Psoas muscle (tissue), 8 donors: Measurements from ENCODE around the gene SLC25A3. TPM values are rescaled to one million over a fixed set of nuclear protein-coding genes. Genes with fewer than 3 reads are reported as not detected.

Experiments used
- ATAC-seq, 4 donors: fragments of 200-7000 bp; cut with Tn5 transposase; one replicate each; pipeline ENCODE4 v1.9.1; 2020; ENCODE audit warnings: moderate library complexity in 3 of 4, mild to moderate bottlenecking in 2 of 4
- DNase-seq, 2 donors: peaks; one replicate each; pipeline ENCODE4 v3.0.0-alpha.2; 2020
- H3K27ac ChIP-seq: fragments of 200-600 bp; one replicate; pipeline ENCODE4 v1.8.0; 2022
- H3K27me3 ChIP-seq, 3 donors: fragments of 200-600 bp in 1 of 3; one replicate each; pipeline versions ENCODE4 v1.6.1 to v1.8.0; 2013 to 2022; ENCODE audit warnings: low read length in 2 of 3, mild to moderate bottlenecking in 2 of 3, moderate library complexity in 1 of 3; ENCODE audit not compliant: insufficient read depth in 3 of 3
- H3K36me3 ChIP-seq, 2 donors: fragments of 200-600 bp in 1 of 2; one replicate each; pipeline versions ENCODE4 v1.6.1 to v1.8.0; 2013 to 2022; ENCODE audit warnings: low read depth in 1 of 2, mild to moderate bottlenecking in 1 of 2, moderate library complexity in 1 of 2; ENCODE audit not compliant: insufficient read depth in 1 of 2
- H3K4me1 ChIP-seq: fragments of 200-600 bp; one replicate; pipeline ENCODE4 v1.8.0; 2022
- H3K4me3 ChIP-seq: fragments of 200-600 bp; one replicate; pipeline ENCODE4 v1.8.0; 2022; ENCODE audit warnings: mild to moderate bottlenecking
- H3K9me3 ChIP-seq: fragments of 200-600 bp; one replicate; pipeline ENCODE4 v1.8.0; 2022
- WGBS, 3 donors: extraction: QIAGEN DNeasy Blood & Tissue Kit; methylation state at CpG; one replicate each; pipeline versions ENCODE4 v1.1.6 to v1.1.7; 2013; 5-methylcytosine and 5-hydroxymethylcytosine counted together
- intact Hi-C, 2 donors: fragments of 100-400 bp; cut with DNase I; formaldehyde crosslinking; loops; one replicate each; pipeline versions ENCODE4 v1.11.0 to v1.14.2; 2022
- long read RNA-seq, 2 donors: library from polyadenylated mRNA; unstranded; transcript quantifications; one replicate each; pipeline ENCODE4 v2.0.0, GENCODE V29; 2021
- polyA plus RNA-seq, 3 donors: library from polyadenylated mRNA; stranded (reverse); fragments of 200-250 nt; gene quantifications; one replicate each; pipeline ENCODE4 v1.2.3, GENCODE V29; 2013
- total RNA-seq, 4 donors: library from RNA; stranded (reverse); fragmentation: NEBNext Ultra II Directional in 2 of 4; extraction: Animal tissue kit (Norgen Biotek cat#: 25700) in 2 of 4; gene quantifications; one replicate each; pipeline versions ENCODE4 v1.2.1 to v1.2.4, GENCODE V29; 2021 to 2023
- TF ChIP-seq, protein P1 (sequence below): fragments of 200-600 bp; IDR thresholded peaks from one replicate; pipeline ENCODE4 v1.8.0; 2022; ENCODE audit warnings: antibody characterized with exemption
- donor health status: healthy with polysubstance abuse.
- donor health status: DM: no; HTN: no; CAD: no; lungs with moderate emphysema.
- donor health status: Bipolar disorder and iron deficiency.
- donor health status: healthy.
- donor health status: DM: yes; HTN: yes; CAD: no.
- donor health status: DM: no; HTN: no; CAD: no.
- donor health status: DM: no; HTN: no; CAD: no.
- donor health status: DM: yes; HTN: yes; CAD: no.

The SLC25A3 gene
- total RNA-seq (1,000 to 10,000 TPM in 2 of 4 donors, 100 to 1,000 TPM in 2; 665 to 1,243 (median 857) TPM), polyA plus RNA-seq (1,000 to 10,000 TPM; 1,136 to 2,071 (median 1,328) TPM)
- long read RNA-seq, donor 1, full-length matches to known transcripts: 289 of 325 reads
- long read RNA-seq, donor 1, partial matches to known transcripts: 33 of 325 reads
- long read RNA-seq, donor 1, other reads (novel, unspliced or antisense): 3 of 325 reads
- long read RNA-seq, donor 2, full-length matches to known transcripts: 785 of 899 reads
- long read RNA-seq, donor 2, partial matches to known transcripts: 100 of 899 reads
- long read RNA-seq, donor 2, other reads (novel, unspliced or antisense): 14 of 899 reads

- H3K4me1 ChIP-seq: peaks cover 22% of the 10 kb centered on the region
- peak within 1 kb of the TSS; percentile 98 for H3K27ac ChIP-seq
- peak within 1 kb of the TSS; percentile 98 for H3K4me3 ChIP-seq
- H3K36me3 ChIP-seq: peaks cover 6 to 34% of the 10 kb centered on the region in 2 donors
- ATAC-seq: peak; percentile 97 to 99 (median 99)
- TF ChIP-seq, protein P1, sequence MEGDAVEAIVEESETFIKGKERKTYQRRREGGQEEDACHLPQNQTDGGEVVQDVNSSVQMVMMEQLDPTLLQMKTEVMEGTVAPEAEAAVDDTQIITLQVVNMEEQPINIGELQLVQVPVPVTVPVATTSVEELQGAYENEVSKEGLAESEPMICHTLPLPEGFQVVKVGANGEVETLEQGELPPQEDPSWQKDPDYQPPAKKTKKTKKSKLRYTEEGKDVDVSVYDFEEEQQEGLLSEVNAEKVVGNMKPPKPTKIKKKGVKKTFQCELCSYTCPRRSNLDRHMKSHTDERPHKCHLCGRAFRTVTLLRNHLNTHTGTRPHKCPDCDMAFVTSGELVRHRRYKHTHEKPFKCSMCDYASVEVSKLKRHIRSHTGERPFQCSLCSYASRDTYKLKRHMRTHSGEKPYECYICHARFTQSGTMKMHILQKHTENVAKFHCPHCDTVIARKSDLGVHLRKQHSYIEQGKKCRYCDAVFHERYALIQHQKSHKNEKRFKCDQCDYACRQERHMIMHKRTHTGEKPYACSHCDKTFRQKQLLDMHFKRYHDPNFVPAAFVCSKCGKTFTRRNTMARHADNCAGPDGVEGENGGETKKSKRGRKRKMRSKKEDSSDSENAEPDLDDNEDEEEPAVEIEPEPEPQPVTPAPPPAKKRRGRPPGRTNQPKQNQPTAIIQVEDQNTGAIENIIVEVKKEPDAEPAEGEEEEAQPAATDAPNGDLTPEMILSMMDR: no peak
- H3K9me3 ChIP-seq: no peaks in the 10 kb centered on the region
- DNase-seq: peak; percentile 95 to 99
- H3K27me3 ChIP-seq: no peaks in the 10 kb centered on the region
- WGBS, 3 donors: 0 to 1% (median 0%) methylated on average over 61 to 67 of the region's 67 CpGs
- intact Hi-C loops: loop anchor here (2.0 to 5.0 kb wide), 3 partner anchors 51 to 91 kb away; partner anchors contain the start of genes APAF1 (in 2 of the 2) and IKBIP (in 1 of the 2)
Observed at GRCh38 chr12:98593351-98594049, at the start of gene SLC25A3. SLC25A3 (plus strand) TSS chr12:98593686; CDS start chr12:98593979, 293 bp downstream.

- Histone ChIP-seq H3K36me3 (peaks cover 0 to 56% of the 10 kb centered on the region in 2 donors), H3K9me3 (no peaks in the 10 kb centered on the region), H3K4me3 (no peak overlapping the region), H3K4me1 (no peaks in the 10 kb centered on the region), H3K27me3 (no peaks in the 10 kb centered on the region), H3K27ac (no peak overlapping the region)
- ATAC-seq (no peak), DNase-seq (no peak)
- TF ChIP-seq, protein P1: no peak
- intact Hi-C loops: no loop called here
Observed at GRCh38 chr12:98543701-98544100, 49.8 kb upstream of the SLC25A3 start.

DNA sequence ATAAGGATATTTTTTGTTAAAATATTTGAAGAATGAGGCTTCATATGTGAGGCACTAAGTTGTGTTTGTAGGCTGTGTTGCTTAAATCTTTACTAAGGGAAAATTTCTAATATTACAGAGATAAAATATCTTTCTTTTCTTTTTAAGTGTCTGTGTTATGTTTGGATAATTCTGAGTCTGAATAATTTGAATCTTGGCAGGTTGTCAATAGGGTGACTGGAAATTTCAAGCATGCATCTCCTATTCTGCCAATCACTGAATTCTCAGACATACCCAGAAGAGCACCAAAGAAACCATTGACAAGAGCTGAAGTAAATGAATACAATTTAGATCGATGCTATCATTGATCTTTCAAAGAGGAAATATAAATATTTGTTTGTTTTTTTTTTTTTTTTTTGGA lies 48.7 kb upstream of the SLC25A3 start:
- Histone ChIP-seq H3K27me3 (no peaks in the 10 kb centered on the region), H3K9me3 (no peaks in the 10 kb centered on the region), H3K27ac (no peak overlapping the region), H3K4me1 (no peaks in the 10 kb centered on the region), H3K4me3 (no peak overlapping the region), H3K36me3 (peaks cover 0 to 62% of the 10 kb centered on the region in 2 donors)
- intact Hi-C loops: no loop called here
- ATAC-seq (no peak), DNase-seq (no peak)
- TF ChIP-seq, protein P1: no peak
- 94 to 100% (median 97%) methylated on average over 1 of the region's 1 CpG for WGBS, 3 donors

DNA sequence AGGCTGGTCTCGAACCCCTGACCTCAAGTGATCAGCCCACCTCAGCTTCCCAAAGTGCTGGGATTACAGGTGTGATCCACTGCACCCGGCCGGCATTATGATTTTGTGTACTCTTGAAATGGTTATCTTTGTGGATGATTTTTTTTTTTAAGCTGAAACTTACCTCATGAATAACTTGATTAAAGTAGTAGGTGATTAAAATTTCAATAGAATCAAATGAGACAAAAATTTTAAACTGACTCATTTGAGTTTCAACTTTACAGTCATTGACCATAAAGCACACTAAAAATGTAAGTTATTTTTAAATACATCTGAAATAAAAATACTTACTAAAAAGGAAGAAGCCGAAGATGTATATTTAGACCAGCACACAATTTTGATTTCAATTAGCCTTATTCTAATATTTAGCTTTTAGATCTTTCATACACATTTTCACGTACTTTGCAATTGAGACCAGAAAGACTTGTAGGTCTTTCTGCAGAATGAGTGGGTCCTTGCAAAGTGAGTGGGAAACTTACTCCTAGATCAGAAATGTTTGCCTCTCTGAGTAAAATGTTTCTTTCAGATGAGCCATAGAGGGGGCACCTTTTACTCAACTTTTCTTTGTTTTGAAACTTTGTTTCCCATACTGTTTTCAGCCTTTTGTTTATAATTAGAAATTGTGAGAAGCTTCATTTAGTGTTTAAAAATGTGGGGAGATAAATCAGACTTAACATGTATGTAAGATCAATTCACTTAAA lies 43.9 kb upstream of the SLC25A3 start:
- Histone ChIP-seq H3K27me3 (no peaks in the 10 kb centered on the region), H3K36me3 (peaks cover 0 to 61% of the 10 kb centered on the region in 2 donors), H3K27ac (no peak overlapping the region), H3K9me3 (no peaks in the 10 kb centered on the region), H3K4me3 (no peak overlapping the region), H3K4me1 (no peaks in the 10 kb centered on the region)
- TF ChIP-seq, protein P1: no peak
- no peak for DNase-seq
- 94 to 96% (median 96%) methylated on average over 5 of the region's 5 CpGs for WGBS, 3 donors
- intact Hi-C loops: no loop called here
- no peak for ATAC-seq
